Gastrocnemius medialis (tissue), 4 donors: ENCODE measurements around the gene SRBD1. TPM values are rescaled to one million over a fixed set of nuclear protein-coding genes. Genes with fewer than 3 reads are reported as not detected.

Experiments
- ATAC-seq, 2 donors: fragments of 150-250 bp; one replicate each; pipeline ENCODE4 v1.9.1; 2016
- DNase-seq, 2 donors: peaks; one replicate each; pipeline ENCODE4 v3.0.0-alpha.2; 2019
- H3K27ac ChIP-seq, 4 donors: fragments of 200-600 bp; sonication (generic); 1 replicate in 1 of 4; 2 replicates in 3 of 4; pipeline ENCODE4 v1.5.1; 2016 to 2018; ENCODE audit warnings: mild to moderate bottlenecking in 2 of 4, moderate library complexity in 1 of 4
- H3K27me3 ChIP-seq, 3 donors: fragments of 200-600 bp; sonication (generic) in 2 of 3; 1 replicate in 1 of 3; 2 replicates in 2 of 3; pipeline versions ENCODE4 v1.5.1 to v1.6.0; 2016 to 2019; ENCODE audit warnings: mild to moderate bottlenecking in 1 of 3, moderate library complexity in 1 of 3
- H3K36me3 ChIP-seq, 2 donors: fragments of 200-600 bp; sonication (generic) in 1 of 2; one replicate each; pipeline ENCODE4 v1.5.1; 2017 to 2018
- H3K4me1 ChIP-seq, 2 donors: fragments of 200-600 bp; sonication (generic) in 1 of 2; one replicate each; pipeline ENCODE4 v1.5.1; 2016 to 2017; ENCODE audit warnings: mild to moderate bottlenecking in 2 of 2
- H3K4me3 ChIP-seq, 4 donors: fragments of 200-600 bp; sonication (generic) in 3 of 4; 1 replicate in 1 of 4; 2 replicates in 3 of 4; pipeline ENCODE4 v1.5.1; 2016 to 2019; ENCODE audit warnings: mild to moderate bottlenecking in 2 of 4
- H3K9me3 ChIP-seq, 3 donors: fragments of 200-600 bp; sonication (generic) in 2 of 3; 1 replicate in 1 of 3; 2 replicates in 2 of 3; pipeline ENCODE4 v1.5.1; 2016 to 2019
- POLR2A ChIP-seq, 2 donors: fragments of 450-650 bp; IDR thresholded peaks; one replicate each; pipeline ENCODE4 v1.6.1; 2017; ENCODE audit warnings: antibody characterized with exemption in 2 of 2, mild to moderate bottlenecking in 2 of 2, moderate library complexity in 2 of 2
- in situ Hi-C, 4 donors: fragments of 200-750 bp; cut with MboI; loops; one replicate each; pipeline versions ENCODE4 v1.15.0 to v1.8.0; 2017; ENCODE audit warnings: low sequenced_read_pairs in 4 of 4
- intact Hi-C: fragments of 100-400 bp; cut with DNase I; formaldehyde crosslinking; loops from one replicate; pipeline ENCODE4 v1.15.1; 2023; ENCODE audit warnings: low total_unique reads
- total RNA-seq, 4 donors: library from RNA; depleted of rRNA; stranded (reverse); fragments of >200 nt; gene quantifications; one replicate each; pipeline versions ENCODE4 v1.1.0 to v1.2.3, GENCODE V29; 2016
- TF ChIP-seq, protein P1 (sequence below), 5 experiments: fragments of 450-650 bp in 3 of 5; fragments of 200-600 bp in 2 of 5; sonication (generic) in 2 of 5; IDR thresholded peaks in 4 of 5; conservative IDR thresholded peaks in 1 of 5; 1 replicate in 4 of 5; 2 replicates in 1 of 5; pipeline ENCODE4 v1.5.1; 2016 to 2019; ENCODE audit warnings: antibody characterized with exemption in 5 of 5, mild to moderate bottlenecking in 3 of 5, moderate library complexity in 3 of 5

The SRBD1 gene
- total RNA-seq, 4 donors from 2014 or later = 3.0 to 10.1 (median 4.5) TPM

DNA sequence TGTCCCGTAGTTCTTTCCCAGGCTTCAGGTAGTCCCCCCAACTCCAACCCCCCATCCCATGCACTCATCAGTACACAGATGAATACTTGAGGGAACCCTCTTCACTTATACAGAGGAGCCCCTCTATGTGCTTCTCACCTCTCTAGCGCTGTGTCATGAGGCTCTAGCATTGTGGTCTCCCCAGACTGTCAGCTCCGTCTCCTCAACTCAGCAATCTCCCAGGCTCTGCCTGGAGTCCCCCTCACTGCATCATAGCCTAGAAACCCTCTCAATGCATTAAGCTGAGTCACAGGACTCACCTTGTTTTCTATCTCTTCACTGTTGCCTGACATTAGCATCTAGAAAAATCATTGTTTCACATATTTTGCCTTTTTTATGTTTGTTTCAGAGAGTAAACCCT is 20.3 kb upstream of the SRBD1 start:
- intact Hi-C loops = no loop called here
- no peak for ATAC-seq

DNA sequence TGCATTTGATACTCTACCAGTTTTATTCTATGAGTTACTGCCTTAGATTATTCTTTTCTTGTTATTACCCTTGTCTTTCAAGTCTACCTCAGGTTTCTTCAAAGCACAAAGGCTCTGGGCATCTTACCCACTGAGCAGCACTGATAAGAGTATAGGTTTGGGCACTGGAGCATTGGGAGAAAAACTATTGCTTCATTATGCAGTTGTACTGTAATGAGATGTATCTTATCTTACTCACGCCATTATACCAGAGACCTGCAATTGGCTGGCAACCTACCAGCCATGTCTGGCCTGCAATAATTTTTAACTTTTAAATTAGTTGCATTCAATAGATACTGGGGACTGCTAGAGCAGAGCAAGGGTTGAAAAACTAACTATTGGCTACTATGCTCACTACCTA is 18.9 kb upstream of the SRBD1 start:
- in situ Hi-C loops (no loop called here), intact Hi-C loops (no loop called here)
- DNase-seq (no peak), ATAC-seq (no peak)
- H3K36me3 ChIP-seq = no peaks in the 10 kb centered on the region
- H3K27ac ChIP-seq = no peak overlapping the region
- no peaks in the 10 kb centered on the region for H3K27me3 ChIP-seq
- no peaks in the 10 kb centered on the region for H3K9me3 ChIP-seq
- H3K4me3 ChIP-seq = no peak overlapping the region
- TF ChIP-seq POLR2A (IDR thresholded peaks at IDR 0.05) = no peak
- TF ChIP-seq, protein P1, sequence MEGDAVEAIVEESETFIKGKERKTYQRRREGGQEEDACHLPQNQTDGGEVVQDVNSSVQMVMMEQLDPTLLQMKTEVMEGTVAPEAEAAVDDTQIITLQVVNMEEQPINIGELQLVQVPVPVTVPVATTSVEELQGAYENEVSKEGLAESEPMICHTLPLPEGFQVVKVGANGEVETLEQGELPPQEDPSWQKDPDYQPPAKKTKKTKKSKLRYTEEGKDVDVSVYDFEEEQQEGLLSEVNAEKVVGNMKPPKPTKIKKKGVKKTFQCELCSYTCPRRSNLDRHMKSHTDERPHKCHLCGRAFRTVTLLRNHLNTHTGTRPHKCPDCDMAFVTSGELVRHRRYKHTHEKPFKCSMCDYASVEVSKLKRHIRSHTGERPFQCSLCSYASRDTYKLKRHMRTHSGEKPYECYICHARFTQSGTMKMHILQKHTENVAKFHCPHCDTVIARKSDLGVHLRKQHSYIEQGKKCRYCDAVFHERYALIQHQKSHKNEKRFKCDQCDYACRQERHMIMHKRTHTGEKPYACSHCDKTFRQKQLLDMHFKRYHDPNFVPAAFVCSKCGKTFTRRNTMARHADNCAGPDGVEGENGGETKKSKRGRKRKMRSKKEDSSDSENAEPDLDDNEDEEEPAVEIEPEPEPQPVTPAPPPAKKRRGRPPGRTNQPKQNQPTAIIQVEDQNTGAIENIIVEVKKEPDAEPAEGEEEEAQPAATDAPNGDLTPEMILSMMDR (IDR thresholded peaks at IDR 0.05 in 4 of 5, conservative IDR thresholded peaks at IDR 0.05 in 1 of 5) = no peak
- H3K4me1 ChIP-seq = no peaks in the 10 kb centered on the region

More for the DNA sequence above, 20.3 kb upstream of the SRBD1 start:
- H3K36me3 ChIP-seq = no peaks in the 10 kb centered on the region
- no peaks in the 10 kb centered on the region for H3K9me3 ChIP-seq
- no peak for DNase-seq
- in situ Hi-C loops = no loop called here
- no peaks in the 10 kb centered on the region for H3K4me1 ChIP-seq
- no peak overlapping the region for H3K4me3 ChIP-seq
- no peak for TF ChIP-seq POLR2A (IDR thresholded peaks at IDR 0.05)
- TF ChIP-seq, protein P1 (IDR thresholded peaks at IDR 0.05 in 4 of 5, conservative IDR thresholded peaks at IDR 0.05 in 1 of 5) = no peak
- H3K27me3 ChIP-seq = no peaks in the 10 kb centered on the region
- H3K27ac ChIP-seq = no peak overlapping the region

DNA sequence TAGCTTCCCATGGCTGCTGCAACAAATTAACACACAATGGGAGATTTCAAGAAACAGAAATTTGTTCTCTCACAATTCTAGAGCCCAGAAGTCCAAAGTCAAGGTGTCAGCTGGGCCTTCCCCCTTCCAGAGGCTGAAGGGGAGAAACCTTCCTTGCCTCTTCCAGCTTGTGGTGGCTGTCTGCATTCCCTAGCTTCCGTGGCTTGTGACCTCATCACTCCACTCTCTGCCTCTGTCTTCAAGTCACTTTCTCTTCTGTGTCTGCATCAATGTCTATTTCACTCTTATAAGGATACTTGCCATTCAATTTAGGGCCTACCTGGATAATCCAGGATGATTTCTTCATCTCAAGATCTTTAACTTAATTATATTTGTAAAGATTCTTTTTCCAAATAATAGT is 16.8 kb upstream of the SRBD1 start:
- DNase-seq (no peak), ATAC-seq (no peak)
- intact Hi-C loops = no loop called here
- no peak overlapping the region for H3K27ac ChIP-seq
- H3K27me3 ChIP-seq = no peaks in the 10 kb centered on the region
- in situ Hi-C loops = no loop called here
- TF ChIP-seq, protein P1 (IDR thresholded peaks at IDR 0.05 in 4 of 5, conservative IDR thresholded peaks at IDR 0.05 in 1 of 5) = no peak
- TF ChIP-seq POLR2A (IDR thresholded peaks at IDR 0.05) = no peak
- no peaks in the 10 kb centered on the region for H3K9me3 ChIP-seq
- H3K4me1 ChIP-seq = no peaks in the 10 kb centered on the region
- H3K4me3 ChIP-seq = no peak overlapping the region
- H3K36me3 ChIP-seq = no peaks in the 10 kb centered on the region

DNA sequence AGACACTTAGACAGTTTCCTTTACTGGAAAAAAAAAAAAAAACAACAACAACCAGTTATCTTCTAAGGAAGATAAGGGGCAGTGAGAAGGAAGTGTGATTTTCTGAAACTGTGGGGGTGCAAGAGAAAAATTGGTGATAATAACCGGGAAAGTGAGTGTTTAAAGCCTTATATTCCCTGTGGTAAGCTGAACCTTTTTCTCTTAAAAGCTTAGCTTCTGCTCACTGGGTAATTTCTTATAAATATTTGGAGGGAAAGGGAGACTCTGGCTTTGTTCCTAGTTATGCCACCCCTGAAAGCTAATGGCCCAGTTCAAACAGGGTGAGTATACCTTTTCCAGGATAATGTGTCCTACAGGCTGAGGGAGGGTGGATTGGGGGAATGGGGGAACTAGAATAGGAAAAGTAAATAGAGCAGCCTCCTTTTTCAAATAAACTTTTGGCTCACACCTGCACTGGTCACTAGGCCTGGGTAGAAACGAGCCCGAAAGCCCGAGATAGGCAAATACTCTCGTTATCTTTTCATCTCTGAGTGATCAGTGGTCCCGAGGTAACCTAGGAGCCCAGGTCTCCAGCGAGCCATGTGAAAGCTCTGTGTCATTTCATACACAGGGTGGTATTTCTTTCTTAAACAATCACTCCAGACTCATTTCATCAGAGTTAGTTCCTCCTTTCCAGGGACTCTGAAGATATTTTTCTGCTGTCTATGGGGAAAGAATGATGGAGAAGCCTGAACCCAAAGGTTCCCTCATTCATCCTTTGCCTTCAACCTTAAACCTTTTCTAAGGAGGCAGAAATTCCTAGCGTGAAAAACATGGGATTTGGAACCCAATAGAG is 15.5 kb upstream of the SRBD1 start:
- Histone ChIP-seq H3K9me3 (no peaks in the 10 kb centered on the region), H3K4me1 (no peaks in the 10 kb centered on the region), H3K27ac (no peak overlapping the region), H3K27me3 (no peaks in the 10 kb centered on the region), H3K36me3 (no peaks in the 10 kb centered on the region), H3K4me3 (no peak overlapping the region)
- no peak for DNase-seq
- intact Hi-C loops (no loop called here), in situ Hi-C loops (no loop called here)
- ATAC-seq = no peak
- TF ChIP-seq, protein P1 (IDR thresholded peaks at IDR 0.05 in 4 of 5, conservative IDR thresholded peaks at IDR 0.05 in 1 of 5) = no peak
- TF ChIP-seq POLR2A (IDR thresholded peaks at IDR 0.05) = no peak
